BJ (cell line): ENCODE measurements around the gene PTPRK. TPM values are rescaled to one million over a fixed set of nuclear protein-coding genes. Genes with fewer than 3 reads are reported as not detected.

Experiments used
- CTCF ChIA-PET: fragments of 350-600 bp; formaldehyde crosslinking; extraction: SDS; loops from one replicate; lab custom pipeline; 2021; ENCODE audit warnings: antibody characterized with exemption, inconsistent platforms; lab: Yijun Ruan, JAX
- POLR2A ChIA-PET: fragments of 300-600 bp; sonication (Branson Sonifier 250); formaldehyde crosslinking; extraction: SDS; loops from one replicate; lab custom pipeline; 2021; ENCODE audit warnings: antibody characterized with exemption; lab: Charles Lee
- DNase-seq: peaks from one replicate; pipeline ENCODE4 v3.0.0-alpha.2; 2011; ENCODE audit warnings: low read depth
- H3K27me3 ChIP-seq: 2 replicates; pipeline ENCODE4 v1.6.0; 2011; ENCODE audit warnings: low read length; ENCODE audit not compliant: control insufficient read depth, insufficient read depth
- H3K36me3 ChIP-seq: 2 replicates; pipeline ENCODE4 v1.5.1; 2011; ENCODE audit warnings: low read length; ENCODE audit not compliant: control insufficient read depth, insufficient read depth
- H3K4me3 ChIP-seq: 2 replicates; pipeline ENCODE4 v1.5.1; 2011; ENCODE audit warnings: low read depth, mild to moderate bottlenecking, control low read depth, low read length
- CTCF ChIP-seq: IDR thresholded peaks from 2 replicates; pipeline ENCODE4 v1.5.1; 2011; ENCODE audit warnings: low read depth, mild to moderate bottlenecking, control low read depth, inconsistent platforms, low read length, moderate library complexity; ENCODE audit not compliant: insufficient read depth
- polyA plus RNA-seq: library from polyadenylated mRNA; depleted of rRNA; stranded (reverse); fragments of >200 nt; gene quantifications from 2 replicates; pipeline ENCODE4 v1.2.3, GENCODE V29; 2011

PTPRK gene
- polyA plus RNA-seq, 1 experiment = 18.5 TPM

GRCh38 chr6:128403618-128404444, 116.6 kb downstream of the PTPRK start:
- no peak for DNase-seq
- TF ChIP-seq CTCF = no peak
- Histone ChIP-seq H3K36me3 (no peaks in the 10 kb centered on the region), H3K4me3 (no peak overlapping the region), H3K27me3 (no peaks in the 10 kb centered on the region)
- POLR2A ChIA-PET = no interaction called here
- CTCF ChIA-PET = interaction anchor here (0.6 to 1.1 kb wide), 5 partner anchors 31 to 535 kb away, joined by 3 to 6 read pairs (median 4); no protein-coding TSS in a partner anchor

GRCh38 chr6:128400875-128401274, 119.5 kb downstream of the PTPRK start:
- H3K27me3 ChIP-seq = no peaks in the 10 kb centered on the region
- ChIA-PET POLR2A (interaction anchor here (0.6 kb wide), 1 partner anchor 1061 kb away, joined by 6 read pairs; no protein-coding TSS in a partner anchor), CTCF (no interaction called here)
- no peaks in the 10 kb centered on the region for H3K36me3 ChIP-seq
- no peak for TF ChIP-seq CTCF
- no peak for DNase-seq
- no peak overlapping the region for H3K4me3 ChIP-seq

- H3K27me3 ChIP-seq = no peaks in the 10 kb centered on the region
- POLR2A ChIA-PET = no interaction called here
- no peaks in the 10 kb centered on the region for H3K36me3 ChIP-seq
- DNase-seq = no peak
- CTCF ChIA-PET = no interaction called here
- no peak for TF ChIP-seq CTCF
- no peak overlapping the region for H3K4me3 ChIP-seq
Measured at GRCh38 chr6:128397996-128398395, 122.4 kb downstream of the PTPRK start.

GRCh38 chr6:128395596-128395995, 124.8 kb downstream of the PTPRK start:
- Histone ChIP-seq H3K36me3 (no peaks in the 10 kb centered on the region), H3K4me3 (no peak overlapping the region), H3K27me3 (no peaks in the 10 kb centered on the region)
- no peak for TF ChIP-seq CTCF
- DNase-seq = no peak
- ChIA-PET CTCF (no interaction called here), POLR2A (no interaction called here)

- POLR2A ChIA-PET = no interaction called here
- no peak for TF ChIP-seq CTCF
- Histone ChIP-seq H3K27me3 (no peaks in the 10 kb centered on the region), H3K4me3 (no peak overlapping the region), H3K36me3 (no peaks in the 10 kb centered on the region)
- CTCF ChIA-PET = no interaction called here
- no peak for DNase-seq
Measured at GRCh38 chr6:128395188-128395587, 125.2 kb downstream of the PTPRK start.
